ENCODE data around the gene AGMO.

GRCh38 chr7:15424468-15424867 is 137.3 kb downstream of the AGMO start:
- TF ChIP-seq EZH2phosphoT487 (IDR thresholded peaks at IDR 0.05; ENCODE audit: low read length) (no peak), CTCF (IDR thresholded peaks at IDR 0.05; ENCODE audit: low read length) (no peak), EZH2 (optimal IDR thresholded peaks at IDR 0.05; ENCODE audit: low read depth, low read length) (no peak)
